ENCODE results near the gene STN1. TPM values are rescaled to one million over a fixed set of nuclear protein-coding genes. Genes with fewer than 3 reads are reported as not detected.
A peak's percentile ranks its signal among the peaks of the same experiment; 100 is the strongest.

Gene STN1, protein sequence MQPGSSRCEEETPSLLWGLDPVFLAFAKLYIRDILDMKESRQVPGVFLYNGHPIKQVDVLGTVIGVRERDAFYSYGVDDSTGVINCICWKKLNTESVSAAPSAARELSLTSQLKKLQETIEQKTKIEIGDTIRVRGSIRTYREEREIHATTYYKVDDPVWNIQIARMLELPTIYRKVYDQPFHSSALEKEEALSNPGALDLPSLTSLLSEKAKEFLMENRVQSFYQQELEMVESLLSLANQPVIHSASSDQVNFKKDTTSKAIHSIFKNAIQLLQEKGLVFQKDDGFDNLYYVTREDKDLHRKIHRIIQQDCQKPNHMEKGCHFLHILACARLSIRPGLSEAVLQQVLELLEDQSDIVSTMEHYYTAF
- total RNA-seq (2014; rRNA removed; shearing (Covaris generic)), result 24.9 and 30.2 TPM in 2 replicates

DNA sequence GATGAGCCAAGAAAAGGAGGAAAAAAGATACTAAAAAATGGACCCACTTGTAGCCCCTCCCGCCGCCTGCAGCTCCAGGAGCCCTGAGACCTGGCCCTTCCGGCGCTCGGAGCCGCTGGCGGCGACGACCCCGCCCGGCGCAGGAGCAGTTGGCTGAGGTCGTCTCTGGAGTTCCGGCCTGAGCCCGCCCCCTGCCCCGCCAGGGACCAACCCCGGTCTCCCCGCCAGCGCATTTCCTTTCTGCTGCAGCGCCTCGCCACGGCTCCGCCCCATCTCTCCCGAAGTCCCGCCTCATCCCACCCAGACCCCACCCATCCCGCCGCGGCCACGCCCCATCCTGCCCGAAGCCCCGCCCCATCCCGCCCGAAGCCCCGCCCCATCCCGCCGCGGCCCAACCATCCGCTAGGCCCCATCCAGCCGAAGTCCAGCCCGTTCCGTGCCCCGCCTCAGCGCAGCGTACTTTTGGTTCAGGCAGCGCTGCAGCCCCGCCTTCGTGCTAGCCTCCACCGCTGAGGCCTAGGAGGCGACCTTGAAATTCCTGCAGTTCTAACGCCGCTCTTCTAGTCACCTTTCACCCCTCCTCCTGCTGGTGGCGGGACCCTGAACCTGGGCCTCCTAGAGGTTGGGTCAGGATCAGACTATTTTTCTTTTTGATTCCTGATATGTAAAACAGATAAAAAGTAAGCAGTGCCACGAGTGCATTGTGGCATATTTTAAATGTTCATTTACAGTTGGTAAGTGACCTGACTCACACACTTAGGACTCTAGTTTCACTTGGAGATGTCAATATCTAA, at the start of gene STN1:
Gene STN1, minus strand, starts transcription at position 132 of the 794 bp plus-strand sequence. CDS start 590 bp downstream, outside the sequence.
- DNase-seq (ENCODE audit: low spot score), result peak; percentile 94

DNA sequence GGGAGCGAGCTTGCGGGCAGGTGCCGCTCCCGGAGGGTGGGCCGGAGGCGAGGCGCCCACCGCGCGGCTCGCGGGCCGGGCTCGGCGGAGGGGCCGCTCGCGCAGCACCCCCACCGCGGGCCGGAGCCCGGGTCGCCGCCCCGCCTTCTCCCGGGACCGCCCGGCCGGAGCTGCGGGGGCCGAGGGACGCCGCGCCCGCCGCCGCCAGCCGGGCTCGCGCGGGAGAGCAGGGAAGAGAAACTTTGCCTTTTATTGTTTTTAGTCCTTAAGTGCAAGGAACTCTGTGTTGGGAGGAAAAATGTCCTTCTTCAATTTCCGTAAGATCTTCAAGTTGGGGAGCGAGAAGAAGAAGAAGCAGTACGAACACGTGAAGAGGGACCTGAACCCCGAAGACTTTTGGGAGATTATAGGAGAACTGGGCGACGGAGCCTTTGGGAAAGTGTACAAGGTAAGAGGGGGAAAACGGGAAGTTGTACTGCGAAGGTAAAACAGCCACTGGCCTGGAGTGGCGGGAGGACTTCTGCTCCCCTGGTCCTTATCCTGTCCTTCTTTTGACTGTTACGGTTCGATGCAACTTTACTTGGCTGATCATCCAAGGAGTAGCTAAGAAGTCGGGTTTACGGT, 49.6 kb upstream of the STN1 start:
- DNase-seq (ENCODE audit: low spot score), result no peak

DNA sequence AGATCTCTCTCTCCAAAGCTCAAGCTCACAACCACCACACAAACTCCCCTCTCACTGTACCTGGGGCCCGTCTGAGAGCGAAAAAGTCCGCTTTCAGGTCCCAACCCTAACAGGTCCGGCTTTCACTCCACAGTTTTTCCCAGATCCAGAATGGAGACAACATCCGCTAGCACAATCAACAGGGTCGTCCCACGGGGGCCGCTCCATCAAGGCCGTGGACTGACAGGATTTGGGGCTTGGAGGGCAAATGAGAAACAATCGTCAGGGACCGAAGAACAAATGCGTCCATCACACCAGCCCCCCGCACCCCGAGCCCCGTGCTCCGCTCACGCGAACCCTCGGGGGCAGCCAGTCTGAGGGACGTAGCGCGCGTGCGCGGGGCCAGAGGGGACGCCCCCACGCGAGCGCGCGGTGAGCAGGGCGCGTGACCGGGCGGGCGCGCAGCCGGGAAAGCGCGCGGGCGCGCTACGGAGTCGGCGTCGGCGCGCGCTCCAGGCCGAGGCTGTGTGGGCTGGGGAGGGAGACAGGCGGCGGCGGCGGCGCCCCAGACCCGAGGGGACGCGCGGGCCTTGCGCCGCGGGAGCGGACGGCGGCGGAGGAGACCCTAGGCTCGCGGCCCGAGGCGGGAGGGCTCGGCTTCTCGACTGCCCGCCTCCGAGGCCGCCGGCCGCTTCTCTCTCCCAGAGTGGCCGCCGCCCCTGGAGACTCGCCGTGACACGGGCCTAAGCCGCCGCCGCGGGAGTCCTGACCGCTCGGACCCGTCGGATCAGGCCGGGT, 48.9 kb upstream of the STN1 start, which contains the start of gene SLK:
Gene SLK, plus strand, starts transcription at position 470 of the 777 bp plus-strand sequence. CDS start 606 bp downstream, outside the sequence.
- peak; percentile 57 for DNase-seq (ENCODE audit: low spot score)

DNA sequence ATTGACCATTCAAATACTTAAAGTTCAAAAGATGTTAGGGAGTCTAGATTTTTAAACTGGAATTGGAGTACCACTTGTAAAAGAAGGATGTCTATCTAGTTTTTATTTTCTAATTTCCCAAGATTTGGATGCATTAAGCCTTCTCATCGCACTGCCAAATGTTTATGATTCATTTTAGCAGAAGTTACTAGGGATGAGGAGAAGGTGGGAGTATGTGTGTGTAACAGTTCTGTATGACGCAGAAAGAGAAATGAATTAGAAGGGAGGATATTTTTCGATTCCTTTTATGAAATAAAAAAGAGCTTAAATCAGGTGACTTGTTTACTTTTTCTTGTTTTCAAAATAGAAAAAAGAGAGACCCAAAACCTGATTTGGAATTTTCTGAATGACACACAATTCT, 42.1 kb upstream of the STN1 start:
- no peak for DNase-seq (ENCODE audit: low spot score)

DNA sequence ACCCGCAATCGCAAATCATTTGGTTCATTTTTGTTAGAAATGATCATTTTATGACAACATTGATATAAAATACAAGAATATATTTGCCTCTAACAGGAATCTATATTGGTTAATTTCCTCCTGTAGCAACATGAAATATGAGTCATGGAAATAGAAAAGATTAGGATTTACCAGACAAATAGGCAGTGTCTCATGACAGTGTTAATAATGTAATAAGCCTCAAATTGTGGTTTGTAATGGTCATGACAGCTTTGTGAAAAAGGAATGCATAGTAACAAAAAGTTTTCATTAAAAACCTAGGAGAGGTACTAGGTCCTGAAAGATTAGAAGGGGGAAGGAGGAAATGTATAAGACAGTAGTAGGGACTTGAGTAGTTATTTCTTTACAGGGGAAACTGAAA, 41.0 kb upstream of the STN1 start:
- DNase-seq (ENCODE audit: low spot score), result no peak

DNA sequence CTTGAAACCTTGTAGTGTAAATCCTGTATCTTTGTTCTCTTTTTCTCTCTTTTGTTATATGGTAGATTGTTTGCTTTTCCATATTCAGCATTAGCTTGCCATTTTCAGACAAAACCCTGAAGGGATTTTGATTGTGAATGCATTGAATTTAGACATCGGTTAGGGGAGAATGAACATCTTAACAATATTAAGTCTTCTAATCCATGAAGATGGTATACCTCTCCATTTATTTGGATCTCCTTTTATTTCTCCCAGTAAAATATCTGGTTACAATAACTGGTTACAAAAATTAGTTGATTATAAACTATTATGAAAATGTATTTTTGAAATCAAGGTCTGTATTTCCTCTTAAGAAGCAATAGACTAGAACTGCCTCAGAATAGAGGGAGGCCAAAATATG, 36.6 kb upstream of the STN1 start:
- no peak for DNase-seq (ENCODE audit: low spot score)

DNA sequence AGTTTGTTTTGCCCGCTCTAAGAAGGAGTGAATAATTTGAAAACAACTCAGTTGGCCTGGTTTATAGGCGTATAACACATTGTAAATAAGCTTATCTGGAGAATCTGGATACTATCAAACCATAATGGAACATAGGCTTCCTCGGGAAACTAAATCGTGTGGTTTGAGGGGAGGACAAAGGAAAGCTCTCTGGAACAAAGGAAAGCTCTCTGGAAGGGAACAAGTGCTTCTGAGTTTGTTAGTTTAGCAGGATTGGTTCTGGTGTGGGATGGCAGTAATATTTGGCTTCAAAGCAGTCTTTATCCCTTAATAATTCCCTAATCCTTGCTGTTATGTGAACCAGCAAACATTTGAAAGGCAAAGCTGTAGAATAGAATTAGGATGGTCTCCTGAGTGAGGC, 34.0 kb upstream of the STN1 start:
- no peak for DNase-seq (ENCODE audit: low spot score)

DNA sequence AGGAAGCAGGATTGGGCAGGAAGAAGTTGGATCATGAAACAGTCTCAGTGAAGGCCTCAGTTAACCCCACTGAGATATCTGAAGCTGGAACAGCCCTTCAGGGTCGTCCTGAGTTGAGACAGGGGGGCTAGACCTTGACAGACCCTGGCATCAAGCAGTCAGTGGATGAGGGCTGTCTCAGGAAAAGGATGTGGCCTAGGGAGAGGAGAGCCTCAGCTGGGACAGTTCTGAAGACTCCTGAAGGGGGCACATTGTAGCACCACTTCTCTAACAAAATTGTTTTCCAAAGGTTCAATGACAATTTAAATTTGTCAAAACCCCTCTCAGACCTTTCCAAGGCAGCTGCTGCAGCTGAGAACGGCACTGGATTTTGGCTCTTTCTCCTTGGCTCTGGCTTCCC, 33.2 kb upstream of the STN1 start:
- DNase-seq (ENCODE audit: low spot score), result no peak

DNA sequence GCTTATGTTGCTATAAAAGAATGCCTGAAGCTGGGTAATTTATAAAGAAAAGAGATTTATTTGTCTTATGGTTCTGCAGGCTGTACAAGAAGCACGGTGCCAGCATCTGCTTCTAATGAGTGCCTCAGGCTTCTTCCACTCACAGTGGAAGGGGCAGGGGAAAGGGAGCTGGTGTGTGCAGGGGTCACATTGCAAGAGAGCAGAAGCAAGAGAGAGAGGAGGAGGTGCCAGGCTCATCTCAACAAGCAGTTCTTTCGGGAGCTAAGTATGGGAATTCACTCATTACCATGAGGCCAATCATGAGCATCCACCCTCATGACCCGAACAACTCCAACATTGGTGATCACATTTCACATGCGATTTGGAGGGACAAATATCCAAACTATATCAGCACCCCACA, 31.7 kb upstream of the STN1 start:
- no peak for DNase-seq (ENCODE audit: low spot score)

DNA sequence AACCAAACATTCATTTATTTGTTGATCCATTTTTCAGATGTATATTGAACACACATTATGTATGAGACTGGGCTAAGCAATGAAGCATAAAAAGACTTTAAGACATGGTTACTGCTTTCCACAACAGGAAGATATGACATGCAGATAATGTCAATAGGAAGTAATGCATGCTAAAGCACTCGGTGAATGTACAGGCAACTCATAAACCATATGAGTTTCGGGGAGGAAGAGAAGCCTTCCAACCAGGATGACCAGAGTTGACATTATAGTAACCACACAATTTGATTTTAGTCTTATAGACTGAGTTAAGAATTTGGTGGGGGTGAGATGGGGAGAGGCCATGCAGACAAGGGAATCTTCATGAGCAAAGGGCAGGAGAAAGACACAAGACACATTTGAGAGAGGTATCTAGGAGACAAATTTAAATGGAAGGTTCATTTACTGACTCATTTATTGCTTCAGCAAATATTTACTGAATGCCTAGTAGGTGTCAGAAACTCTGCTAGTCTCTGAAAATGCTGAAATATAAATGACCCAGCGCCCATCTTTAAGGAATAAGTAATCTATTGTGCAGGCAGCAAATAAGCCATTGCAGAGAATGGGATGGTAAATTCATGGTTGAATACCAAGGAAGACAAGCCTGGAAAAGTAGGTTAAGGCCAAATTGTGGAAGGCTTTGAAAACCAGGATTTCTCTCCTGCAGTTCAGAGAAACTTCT, 30.0 kb upstream of the STN1 start:
- DNase-seq (ENCODE audit: low spot score), result no peak

DNA sequence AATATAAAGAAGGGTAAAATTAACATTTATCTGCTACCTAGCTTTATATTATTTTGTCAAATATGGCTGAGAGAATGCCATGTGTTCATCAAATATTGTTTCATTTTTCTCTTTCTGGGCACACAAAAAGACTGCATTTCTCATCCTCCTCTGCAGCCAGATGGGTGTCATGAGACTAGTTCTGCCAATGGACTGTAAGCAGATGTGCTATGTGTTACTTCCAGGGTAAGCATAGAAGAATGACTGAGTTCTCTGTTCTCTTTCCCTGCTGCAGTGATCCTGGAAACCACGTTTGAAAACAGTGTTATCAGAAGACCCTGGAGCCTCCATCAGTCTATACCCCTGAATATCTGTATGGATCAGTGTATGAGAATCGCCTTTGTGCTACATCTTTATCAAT, 24.9 kb upstream of the STN1 start:
- no peak for DNase-seq (ENCODE audit: low spot score)

DNA sequence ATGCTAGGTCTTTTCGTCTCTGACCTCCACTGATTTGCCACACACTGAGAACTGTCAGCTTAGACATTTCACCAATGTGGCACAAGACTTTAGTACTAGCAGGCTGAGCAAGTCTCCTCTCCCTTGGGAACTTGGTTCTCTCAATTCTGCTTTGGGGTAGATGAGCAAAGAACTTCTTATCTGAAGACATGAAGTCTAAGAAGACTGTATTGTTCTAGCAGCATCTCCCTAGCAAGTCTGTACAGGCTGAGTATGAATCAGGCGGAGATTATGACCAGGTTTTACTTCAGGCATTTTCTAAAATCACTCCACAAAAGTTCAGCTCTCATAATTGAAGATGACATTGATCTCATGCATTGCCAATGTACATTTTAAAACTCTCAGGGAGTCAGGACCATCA, 23.8 kb upstream of the STN1 start:
- no peak for DNase-seq (ENCODE audit: low spot score)

DNA sequence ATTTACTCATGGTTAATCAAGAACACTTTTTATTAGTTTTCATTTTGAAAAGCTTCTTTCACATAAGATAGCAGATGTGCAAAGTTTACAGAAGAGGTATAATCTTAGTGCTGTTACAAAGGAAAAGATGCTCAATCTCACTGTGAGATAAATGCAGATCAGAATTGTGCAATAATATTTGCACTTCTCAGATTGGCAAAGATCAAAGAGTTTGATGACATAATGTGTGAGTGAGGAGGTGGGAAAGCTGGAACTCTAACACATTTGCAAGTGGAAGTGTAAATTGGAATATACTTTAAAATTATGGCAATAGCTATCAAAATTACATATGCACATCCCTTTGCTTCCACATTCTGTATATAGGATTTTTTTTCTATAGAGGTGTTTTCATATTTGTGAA, 21.5 kb upstream of the STN1 start:
- no peak for DNase-seq (ENCODE audit: low spot score)

DNA sequence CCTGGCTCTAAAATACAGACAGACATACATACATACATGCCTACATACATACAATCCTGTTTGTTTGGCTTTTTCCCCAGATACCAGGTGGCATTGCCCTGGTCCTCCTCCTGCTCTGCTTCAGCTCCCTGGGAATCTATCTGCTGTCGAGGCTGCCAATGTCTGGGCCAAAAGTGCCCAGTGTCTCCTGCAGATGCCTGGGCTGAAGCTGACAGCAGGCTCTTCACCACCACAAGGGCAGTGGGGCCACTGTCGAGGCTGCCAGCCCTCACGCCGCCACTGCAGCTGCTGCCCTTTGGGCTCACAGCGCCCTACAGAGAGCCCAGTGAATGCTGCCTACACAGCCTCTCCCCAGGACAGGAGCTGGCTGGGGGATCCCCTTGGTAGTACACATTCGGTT, 18.0 kb upstream of the STN1 start:
- no peak for DNase-seq (ENCODE audit: low spot score)

DNA sequence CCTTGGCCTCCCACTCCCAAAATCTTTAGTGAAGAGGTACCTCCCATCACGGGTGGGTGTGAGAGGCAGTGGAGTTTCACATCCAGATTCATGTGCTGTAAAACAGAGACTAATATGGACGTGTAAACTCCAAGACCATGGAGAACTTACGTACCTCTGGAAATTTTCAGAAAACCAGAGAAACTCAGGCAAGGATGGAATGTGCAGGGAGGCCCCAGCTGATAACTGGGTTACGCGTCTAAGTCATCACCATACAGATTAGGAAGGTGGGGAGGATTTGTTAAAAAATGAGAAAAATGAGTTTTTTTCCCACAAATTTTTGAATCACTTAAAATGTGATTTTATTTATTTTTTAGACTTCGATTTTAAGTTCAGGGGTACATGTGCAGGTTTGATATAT, 16.3 kb upstream of the STN1 start:
- no peak for DNase-seq (ENCODE audit: low spot score)

DNA sequence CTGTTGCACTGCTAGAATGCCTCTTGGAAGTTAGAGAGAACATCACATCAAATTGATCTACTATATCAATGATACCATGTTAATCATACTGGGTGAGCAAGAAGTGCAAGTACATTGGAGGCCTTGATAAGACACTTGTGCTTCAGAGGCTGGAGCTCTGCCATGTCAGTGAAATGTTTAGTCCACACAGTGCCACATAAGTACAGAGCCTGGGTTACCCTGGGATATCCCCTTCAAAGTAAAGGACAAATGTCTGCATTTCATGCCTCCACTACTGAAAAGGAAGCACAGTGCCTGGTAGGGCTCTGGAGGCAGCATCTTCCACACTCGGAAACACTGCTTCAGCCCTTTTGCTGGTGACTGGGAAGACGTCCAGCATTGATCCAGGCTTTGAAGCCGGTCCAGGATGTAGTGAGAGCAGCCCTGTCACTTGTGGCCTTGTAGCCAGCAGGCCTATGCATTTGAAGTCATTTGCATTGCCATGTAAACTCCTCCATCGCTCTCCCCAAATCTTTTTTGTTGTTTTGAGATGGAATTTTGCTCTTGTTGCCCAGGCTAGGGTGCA, 15.7 kb upstream of the STN1 start:
- DNase-seq (ENCODE audit: low spot score), result no peak

DNA sequence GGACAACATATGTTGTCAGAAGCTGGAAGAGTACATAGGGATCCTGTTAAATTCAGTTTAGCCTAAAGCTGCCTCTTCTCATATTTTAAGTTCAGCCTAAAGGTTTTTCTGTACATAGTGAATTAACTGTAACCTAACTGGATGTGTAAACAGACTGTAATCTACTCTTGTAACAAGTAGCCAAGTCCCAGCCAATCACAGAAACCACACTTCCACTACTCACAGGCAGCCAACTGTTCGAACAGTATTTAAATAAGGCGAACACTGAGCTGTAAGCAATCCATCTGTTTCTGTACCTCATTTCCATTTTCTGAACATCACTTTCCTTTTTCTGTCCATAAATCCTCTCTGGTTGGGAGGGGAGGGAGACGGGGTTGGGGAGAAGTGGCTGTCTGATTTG, 15.0 kb upstream of the STN1 start:
- no peak for DNase-seq (ENCODE audit: low spot score)

DNA sequence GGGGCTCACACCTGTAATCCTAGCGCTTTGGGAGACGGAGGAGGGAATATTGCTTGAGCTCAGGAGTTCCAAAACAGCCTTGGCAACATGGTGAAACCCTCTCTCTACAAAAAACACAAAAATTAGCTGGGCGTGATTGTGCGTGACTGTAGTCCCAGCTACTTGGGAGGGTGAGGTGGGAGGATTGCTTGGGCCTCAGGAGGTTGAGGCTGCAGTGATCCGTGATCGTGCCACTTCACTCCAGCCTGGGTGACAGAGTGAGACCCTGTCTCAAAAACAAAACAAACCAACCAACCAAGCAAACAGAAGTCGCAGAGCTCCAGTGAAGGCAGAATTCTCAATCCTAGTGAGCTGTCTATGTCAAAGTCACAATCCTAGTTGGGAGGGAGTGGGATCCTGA, 14.3 kb upstream of the STN1 start:
- DNase-seq (ENCODE audit: low spot score), result no peak

DNA sequence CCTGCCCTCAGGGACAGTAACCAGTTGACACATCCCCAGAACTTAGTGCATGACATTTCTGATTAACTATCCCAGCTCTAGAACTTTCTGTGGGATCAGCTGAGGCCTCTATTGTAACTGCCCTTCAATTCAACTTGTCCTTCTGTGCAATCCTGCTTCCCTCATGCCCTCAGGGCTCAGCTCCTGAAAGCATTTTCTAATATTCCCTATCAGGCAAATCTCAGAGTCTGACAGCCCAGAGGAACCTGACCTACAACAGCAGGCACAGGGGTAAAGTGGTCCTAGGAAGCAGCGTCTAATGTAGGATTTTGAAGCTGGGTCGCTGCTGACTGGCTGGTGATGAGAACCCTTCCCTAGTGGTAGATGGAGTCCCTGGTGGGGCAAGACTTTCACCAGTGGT, 13.6 kb upstream of the STN1 start:
- DNase-seq (ENCODE audit: low spot score), result no peak

DNA sequence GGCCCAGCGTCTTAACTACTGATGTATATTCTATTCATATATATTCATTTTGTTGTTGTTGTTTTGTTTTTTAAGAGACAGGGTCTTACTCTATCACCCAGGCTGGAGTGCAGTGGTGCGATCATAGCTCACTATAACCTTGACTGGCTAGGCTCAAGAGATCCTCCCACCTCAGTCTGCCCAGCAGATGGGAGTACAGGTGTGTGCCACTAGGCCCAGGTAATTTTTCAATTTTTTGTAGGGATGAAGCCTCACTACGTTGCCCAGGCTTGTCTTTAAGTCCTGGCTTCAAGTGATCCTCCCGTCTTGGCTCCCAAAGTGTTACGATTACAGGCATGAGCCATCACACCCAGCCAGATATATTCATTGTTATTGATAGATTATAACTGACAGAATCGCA, 12.9 kb upstream of the STN1 start:
- no peak for DNase-seq (ENCODE audit: low spot score)

DNA sequence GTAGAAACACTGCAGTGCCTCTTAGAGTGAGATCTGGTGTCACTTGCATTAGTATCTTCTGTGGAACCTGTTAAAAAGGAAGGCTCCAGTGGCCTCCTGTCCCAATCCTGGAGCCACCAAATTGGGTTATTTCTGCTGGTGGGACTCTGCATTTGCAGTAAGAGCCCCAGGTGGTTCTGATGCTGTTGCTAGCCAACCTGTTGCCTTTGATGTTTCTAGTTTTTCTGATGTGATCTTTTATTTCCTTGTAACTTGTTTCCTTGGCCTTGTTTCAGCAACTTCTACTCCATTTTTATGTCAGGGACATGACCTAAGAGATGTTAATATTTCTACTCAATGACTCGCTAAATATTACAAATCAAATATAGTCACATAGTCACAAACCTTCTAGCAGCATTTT, 12.5 kb upstream of the STN1 start:
- no peak for DNase-seq (ENCODE audit: low spot score)
